ENCODE measurements around the gene INO80B.
"Not testable (repeated sequence)": the region's sequence is repeated elsewhere in the genome, so short reads cannot be mapped to it uniquely, and the experiment has no call there.

Gene INO80B

DNA sequence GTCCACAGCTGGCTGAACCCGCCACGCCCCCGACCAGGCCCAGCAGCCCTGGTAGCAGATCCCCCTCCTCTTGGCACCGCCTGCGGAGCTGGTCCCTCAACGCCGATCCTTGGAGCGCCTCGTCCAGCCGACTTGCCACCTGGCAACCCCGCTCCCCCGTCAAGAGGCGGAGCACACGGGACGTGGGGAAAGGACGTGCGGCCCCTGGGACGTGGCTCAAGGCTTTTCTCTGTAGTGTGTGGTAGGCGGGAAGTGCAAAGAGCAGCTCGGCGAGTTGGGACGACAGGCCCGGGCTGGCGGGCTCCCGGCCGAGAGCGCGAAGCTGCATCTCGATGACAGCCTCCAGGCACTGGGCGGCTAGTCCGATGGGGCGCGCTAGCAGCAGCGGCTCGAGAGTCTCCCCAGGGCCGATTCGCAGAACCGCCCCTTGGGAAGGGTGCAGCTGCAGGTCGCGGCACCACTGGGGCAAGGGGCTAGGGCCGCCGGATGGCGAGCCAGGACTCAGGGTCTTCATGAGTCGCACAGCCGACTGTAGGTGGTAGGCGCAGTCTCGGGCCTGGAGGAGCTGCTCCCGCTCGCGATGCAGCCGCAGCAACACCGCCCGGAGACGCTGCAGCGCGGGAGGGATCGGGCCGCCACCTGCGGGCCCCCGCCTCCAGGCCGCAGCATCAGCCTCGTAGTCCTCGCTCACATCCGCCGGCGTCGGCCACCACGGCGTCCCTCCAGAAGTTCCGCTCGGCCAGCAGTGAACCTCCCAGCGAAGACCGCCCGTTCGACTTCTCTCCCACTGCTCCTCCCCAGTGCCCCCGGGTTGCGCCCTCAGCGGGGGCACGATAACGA lies 27.3 kb downstream of the INO80B start:
- DNase-seq (ENCODE audit: low spot score): peak; percentile 31

DNA sequence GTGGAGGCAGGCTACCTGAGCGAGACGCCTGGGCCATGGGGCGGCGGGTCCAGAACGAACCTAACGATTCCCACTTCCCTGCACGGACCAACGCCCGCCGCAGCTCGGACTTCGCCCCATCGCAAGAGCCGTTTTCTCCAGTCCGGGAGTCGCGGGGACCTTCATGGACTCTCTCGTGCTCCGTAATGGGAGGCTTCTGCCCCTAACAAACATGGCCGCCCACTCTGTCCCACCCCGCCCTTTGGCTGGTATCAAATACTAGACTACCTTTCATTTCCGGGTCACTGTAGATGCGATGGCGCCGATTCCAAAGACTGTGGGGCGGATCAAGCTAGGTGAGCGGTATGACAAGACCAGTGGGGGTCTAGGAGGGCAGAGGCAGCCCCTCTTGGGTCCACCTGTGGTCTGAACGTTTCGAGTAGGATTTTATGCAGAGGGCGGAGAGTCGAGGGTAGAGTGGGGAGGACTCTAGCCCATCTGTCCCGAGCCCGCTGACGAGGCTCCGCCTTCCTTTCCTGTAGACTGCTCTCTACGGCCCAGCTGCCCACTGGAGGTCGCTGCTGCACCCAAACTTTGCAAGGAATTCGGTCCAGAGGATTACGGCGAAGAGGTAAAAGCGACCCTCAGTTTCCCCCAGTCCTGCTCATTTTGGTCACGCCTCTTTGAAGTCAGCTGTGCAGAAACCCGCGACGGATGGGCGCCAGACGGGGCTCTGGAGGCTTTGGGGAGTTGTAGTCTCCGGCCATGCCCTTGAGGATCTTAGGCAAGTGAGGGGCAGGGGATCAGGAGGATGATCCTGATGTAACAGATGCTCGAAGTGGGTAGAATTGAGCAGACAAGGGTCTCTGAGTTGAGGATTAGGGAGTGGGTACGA lies 28.2 kb downstream of the INO80B start, which contains the start of the genes CCDC142 and TTC31:
Gene CCDC142, minus strand, starts transcription at position 198 of the 874 bp plus-strand sequence. Its CDS starts 161 bp downstream, at position 37.
Gene TTC31, plus strand, starts transcription at position 281 of the 874 bp plus-strand sequence. Its CDS starts 15 bp downstream, at position 296.
- DNase-seq (ENCODE audit: low spot score): peak; percentile 94

DNA sequence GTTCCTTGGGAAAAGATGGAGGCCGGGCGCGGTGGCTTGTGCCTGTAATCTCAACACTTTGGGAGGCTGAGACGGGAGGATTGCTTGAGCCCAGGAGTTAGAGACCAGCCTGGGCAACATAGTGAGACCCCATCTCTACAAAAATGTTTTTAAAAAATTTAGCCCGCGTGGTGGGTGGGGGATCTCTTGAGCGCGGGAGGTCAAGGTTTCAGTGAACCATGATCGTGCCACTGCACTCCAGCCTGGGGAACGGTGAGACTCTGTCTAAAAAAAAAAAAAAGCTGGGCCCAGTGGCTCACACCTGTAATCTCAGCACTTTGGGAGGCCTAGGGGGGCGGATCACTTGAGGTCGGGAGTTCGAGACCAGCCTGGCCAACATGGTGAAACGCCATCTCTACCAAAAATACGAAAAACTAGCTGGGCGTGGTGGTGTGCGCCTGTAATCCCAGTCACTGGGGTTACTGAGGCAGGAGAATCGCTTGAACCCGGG lies 28.8 kb downstream of the INO80B start:
- DNase-seq (ENCODE audit: low spot score): not testable (repeated sequence)

DNA sequence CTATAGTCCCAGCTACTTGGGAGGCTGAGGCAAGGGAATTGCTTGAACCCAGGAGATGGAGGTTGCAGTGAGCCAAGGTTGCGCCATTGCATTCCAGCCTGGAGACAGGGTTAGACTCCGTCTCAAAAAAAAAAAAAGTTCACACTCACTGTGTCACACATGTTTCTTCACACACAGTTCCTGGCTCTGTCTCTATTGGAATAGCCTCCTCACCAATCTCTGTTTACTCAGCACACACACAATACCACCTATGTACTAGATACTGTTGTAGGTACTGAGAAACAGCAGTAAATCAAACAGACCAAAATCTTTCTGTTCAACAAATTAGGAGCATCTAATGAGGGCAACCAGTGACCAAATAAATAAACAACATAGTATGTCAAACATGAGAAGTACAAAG lies 31.3 kb downstream of the INO80B start:
- no peak for DNase-seq (ENCODE audit: low spot score)

DNA sequence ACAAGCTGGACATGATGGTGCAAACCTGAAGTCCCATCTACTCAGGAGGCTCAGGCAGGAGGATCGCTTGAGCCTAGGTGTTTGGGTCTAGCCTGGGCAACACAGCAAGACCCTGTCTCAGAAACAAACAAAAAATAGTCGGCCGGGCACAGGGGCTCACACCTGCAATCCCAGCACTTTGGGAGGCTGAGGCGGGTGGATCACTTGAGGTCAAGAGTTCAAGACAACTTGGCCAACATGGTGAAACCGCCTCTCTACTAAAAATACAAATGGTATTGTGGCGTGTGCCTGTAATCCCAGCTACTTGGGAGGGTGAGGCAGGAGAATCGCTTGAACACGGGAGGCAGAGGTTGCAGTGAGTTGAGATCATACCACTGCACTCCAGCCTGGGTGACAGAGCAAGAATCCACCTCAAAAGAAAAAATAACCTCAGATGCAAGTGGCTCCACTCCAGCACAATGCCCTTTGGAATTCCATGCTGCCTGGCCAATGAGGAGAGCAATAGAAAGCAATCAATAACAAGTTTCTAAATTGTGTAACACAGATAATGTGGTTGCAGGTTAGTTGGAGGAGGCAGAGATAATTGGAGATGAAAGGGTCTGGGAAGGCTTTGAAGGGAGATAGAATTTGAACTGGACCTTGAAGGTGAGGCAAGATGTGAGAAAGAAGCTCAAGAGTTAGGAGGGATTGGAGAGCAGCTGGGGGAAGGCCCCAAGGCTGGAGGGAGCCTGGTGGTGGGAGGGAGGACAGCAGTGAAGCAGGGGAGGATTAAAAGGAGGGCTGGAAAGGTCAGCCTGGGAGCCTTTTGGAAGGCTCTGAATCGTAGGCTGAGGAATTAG lies 34.0 kb downstream of the INO80B start:
- DNase-seq (ENCODE audit: low spot score): no peak

DNA sequence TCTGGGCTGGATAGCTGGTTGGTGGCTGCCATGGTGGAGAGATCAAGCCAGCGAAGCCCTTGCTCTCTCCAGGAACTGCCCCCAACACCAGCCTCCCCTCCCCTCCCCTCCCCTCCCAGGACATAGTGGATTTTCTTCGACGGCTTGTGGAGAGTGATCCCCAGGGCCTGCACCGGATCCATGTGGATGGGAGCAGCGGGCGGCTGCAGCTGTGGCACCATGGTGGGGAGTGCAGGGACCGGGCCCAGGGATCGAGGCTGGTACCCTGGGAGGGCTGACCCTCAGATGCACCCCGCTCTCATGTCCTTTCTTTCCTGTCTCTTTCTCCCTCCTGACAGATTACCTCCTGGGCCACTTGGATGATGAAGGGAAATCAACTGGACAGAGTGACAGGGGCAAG lies 35.0 kb downstream of the INO80B start:
- no peak for DNase-seq (ENCODE audit: low spot score)

DNA sequence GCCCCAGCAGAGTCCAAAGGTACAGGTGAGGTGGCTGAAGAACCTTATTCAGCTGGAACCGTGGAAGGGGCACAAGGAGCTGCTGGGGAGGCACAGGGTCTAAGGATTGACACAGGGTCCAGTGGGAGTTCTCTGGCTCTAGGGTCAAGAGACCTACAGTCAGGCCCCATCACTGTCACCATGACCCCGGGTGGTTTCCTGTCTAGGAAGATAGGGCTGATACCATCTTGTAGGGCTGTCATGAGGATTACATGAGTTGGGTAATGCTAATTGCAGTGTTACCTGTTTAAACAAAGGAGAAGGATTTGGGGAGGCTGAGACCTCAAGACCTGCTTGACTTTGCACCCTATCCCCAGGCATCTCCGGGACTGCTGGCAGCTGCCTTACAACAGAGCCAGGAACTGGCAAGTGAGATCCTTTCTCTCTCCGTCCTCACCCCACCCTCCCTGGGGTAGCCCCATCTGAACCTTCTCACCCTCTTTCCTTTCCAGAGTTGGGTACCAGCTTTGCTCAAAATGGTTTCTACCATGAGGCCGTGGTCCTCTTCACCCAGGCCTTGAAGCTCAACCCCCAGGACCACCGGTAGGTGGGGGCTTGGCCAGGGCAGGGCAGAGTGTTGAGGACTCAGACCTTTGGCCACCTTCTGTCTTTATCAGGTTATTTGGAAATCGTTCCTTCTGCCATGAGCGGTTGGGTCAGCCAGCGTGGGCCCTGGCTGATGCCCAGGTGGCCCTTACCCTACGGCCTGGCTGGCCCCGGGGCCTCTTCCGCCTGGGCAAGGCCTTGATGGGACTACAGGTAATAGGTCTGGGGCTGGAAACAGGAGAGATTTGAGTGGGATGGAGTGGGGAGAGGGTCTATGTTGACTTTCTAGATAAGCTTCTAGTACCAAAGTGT lies 37.0 kb downstream of the INO80B start:
- no peak for DNase-seq (ENCODE audit: low spot score)

DNA sequence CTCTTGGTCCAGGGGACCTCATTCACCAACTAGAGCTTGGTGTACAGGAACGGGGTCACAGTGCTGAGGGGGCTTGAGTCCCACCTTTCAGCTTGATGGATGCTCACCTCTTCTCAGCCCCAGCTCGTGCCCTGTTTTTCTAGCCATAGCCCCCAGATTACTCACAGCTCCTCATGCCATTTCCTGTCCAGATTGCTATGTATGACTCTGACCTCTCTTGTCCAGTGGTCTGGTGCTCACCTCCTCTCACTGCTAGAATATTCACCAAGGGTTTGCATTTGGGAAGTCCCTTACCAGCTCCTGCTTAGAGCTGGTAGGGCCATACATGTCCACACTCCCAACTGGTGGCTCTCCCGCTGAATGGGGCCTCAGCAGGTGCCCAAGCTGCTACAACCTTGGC lies 38.7 kb downstream of the INO80B start:
- no peak for DNase-seq (ENCODE audit: low spot score)

DNA sequence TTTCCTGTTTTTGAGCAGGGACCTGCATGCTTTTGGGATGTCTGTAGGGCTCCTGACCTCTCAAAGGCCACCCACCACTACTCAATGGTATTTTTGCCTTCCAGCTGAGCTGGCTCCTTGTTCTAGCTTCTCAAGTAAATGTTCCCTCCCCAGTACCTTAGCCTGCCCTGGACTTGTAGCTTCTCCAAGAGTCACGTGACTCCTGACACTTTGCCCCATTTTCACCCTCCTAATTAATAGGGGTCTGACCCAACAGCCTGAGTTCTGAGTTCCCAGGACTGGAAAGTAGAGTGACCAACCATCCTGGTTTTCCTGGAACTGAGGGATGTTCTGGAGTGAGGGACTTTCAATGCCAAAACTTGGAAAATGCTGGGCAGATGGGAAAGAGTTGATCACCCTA lies 40.6 kb downstream of the INO80B start:
- no peak for DNase-seq (ENCODE audit: low spot score)

DNA sequence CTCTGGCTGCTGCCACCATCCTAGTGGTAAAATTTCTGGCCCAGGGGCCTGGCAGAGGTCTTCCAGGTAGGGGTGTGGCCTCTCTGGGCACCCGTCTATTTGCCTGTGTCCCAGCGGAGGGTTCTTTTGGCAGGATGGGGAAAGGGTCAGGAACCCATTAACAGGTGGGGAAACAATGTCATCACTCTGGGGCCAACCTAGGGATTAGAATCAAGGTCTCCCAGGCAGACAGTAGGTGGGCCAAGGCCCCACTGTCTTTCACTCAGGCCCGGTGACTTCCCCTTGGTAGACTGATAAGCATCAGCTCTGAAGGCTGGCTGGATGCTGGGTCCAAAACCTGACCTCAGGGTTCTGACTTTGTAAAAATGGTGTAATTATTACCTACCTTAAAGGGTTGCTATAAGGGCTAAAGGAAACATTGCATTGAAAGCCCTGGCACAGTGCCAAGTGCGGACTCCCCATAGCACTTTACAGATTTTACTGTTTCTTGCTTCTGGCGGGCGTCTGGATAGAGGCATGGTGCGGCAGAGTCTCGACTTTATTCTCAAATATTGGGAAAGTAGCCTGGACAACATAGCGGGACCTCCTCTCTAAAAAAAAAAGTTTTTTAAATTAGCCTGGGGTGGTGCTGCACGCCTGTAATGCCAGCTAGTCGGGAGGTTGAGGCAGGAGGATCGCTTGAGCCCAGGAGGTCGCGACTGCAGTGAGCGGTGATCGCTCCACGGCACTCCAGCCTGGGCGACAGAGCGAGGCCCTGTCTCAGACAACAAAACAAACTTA lies 42.3 kb downstream of the INO80B start:
- DNase-seq (ENCODE audit: low spot score): no peak

DNA sequence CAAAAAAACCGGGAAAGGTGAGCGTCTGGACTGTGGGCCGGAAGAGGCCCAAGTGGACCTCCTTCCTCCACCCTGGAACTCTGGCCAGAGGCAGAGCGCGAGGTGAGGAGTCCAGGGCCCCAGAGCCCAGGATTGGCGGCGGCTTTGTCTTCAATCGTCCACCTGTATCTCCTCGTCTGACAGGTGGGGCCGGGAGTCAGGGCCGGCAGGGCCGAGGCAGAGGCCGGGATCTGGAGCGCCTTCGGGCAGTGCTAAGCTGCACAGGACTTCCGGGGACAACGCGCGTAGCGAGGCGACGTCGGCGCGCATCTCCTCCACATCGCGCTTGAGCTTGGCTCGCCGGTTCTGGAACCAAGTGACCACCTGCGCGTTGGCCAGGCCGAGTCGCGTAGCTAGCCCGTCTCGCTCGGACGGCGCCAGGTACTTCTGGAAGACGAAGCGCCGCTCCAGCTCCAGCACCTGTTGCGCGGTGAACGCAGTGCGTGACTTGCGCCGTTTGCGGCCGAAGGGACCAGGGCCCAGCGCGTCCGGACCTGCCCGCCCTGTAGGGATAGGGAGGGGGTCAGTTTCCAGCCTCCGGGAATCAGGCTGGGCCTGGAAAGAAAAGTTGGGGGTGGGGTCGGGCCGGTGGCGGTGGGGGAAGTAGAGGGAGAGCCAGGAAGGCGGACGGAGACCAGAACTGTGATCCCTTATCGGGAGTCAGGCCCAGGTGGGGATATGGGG lies 43.1 kb downstream of the INO80B start:
- DNase-seq (ENCODE audit: low spot score): no peak

DNA sequence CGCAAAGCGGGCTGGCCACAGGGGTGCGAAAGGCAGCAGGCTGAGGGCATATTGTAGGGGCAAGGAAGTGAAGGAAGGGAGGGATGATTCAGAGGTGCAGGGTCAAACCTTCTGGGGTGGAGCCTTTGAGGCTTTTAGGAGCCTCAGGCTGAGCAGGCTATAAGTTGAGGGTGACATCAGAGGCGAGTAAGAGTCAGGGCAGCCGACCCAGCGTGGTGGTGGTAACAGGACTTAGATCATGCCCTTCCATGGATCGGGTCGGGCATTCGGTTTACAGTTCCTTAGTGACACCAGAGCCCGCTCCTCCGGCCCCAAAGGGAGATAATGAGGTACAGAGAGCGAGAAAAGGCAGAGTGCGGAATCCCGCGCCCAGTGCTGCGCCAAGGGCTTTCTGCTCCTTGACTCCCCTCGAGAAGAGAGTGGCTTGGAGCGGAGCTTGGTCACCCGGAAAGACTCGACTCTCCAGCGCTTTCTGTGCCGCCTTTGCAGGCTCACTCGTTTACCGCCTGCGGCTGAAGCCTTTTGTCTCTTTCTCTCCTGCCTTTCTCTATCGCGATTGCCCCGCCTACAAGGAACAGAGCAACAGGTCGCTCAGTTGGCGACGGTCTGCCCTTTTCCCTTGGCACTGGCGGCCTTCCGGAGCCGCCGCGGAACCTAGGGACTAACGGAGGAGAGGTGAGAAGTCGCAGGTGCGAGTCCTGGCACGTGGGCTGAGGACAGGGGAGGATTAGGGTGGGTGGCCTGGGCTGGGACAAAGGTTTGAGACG lies 43.8 kb downstream of the INO80B start:
- peak; percentile 21 for DNase-seq (ENCODE audit: low spot score)

DNA sequence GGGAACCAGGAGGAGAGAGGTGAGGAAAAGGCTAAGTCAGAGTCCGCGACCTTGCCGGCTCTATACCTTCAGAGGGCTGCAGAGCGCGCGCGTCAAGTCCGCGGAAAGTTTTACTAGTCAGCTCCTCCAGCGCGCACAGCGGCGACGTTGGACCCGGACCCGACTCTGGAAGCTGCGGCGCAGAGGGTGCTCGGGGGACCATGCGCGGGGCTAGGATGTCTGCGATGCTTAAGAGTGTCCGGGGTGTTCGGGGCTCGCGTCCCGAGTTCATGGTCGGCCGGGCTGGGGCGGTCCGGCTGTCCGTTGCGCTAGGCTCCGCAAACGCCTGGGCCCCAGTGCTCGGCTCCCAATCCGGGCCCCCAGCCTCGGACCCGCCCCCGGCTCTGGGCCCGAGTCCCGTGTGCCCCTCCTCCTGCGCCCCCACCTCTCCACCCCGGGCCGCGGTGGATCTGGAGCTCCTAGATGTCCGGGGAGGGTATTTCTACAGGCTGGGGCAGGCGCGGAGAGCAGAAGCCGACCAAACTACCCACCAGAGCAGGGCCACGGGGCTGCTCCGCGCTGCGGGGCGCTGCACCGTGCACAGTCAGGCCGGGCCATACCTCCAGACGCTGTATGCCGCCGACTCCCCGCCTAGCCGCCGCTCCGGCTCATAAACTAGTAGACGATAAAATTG lies 44.5 kb downstream of the INO80B start, which contains the start of gene LBX2:
Gene LBX2, minus strand, starts transcription at position 337 of the 673 bp plus-strand sequence. Its CDS starts 66 bp downstream, at position 271.
- no peak for DNase-seq (ENCODE audit: low spot score)

DNA sequence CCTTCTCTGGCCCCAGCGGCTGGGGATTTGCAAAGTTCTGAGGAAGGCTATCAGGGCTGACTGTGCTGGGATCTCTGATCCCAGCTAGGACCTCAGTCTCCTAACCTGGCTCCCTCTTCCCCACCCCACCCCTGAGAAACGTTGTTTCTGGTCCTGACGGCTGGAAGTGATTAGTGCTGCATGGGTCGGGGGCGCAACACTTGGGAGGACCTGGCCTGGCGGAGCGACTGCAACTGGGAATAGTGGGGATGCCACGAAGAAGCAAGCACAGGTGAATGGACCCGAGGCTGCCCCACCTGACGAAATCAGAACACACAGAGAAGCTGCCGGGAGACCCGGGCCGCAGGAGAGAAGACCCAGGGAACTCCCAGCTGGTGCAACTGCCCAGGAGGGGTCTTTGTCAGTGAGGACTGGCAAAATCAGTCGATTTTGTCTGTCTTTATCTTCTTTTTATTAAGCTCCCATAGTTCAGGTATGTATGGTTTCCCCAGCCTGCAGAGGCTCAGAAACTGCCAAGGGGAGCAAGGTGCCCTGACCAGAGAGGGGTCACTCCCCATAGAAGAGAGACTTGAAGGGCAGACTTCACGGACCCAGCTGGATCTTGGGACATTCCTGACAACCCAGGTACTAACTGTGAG lies 45.2 kb downstream of the INO80B start:
- no peak for DNase-seq (ENCODE audit: low spot score)

DNA sequence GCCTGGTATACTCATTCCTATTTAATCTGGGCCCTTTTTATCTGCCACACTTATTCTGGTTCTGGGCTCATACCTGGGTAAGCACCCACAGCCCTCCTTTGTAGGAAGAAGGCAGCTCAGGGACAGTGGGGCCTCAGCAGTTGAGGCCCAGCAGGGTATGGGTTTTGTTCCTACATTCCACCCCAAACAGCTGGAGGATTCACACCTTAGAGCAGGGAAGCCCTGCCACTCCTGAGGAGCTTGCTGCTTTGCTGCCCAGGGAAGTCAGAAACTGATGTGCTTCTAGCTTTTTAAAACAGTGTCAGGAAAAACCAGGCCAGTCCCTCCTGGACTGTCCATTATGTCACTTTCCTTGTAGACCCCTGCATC lies 45.7 kb downstream of the INO80B start:
- DNase-seq (ENCODE audit: low spot score): no peak

DNA sequence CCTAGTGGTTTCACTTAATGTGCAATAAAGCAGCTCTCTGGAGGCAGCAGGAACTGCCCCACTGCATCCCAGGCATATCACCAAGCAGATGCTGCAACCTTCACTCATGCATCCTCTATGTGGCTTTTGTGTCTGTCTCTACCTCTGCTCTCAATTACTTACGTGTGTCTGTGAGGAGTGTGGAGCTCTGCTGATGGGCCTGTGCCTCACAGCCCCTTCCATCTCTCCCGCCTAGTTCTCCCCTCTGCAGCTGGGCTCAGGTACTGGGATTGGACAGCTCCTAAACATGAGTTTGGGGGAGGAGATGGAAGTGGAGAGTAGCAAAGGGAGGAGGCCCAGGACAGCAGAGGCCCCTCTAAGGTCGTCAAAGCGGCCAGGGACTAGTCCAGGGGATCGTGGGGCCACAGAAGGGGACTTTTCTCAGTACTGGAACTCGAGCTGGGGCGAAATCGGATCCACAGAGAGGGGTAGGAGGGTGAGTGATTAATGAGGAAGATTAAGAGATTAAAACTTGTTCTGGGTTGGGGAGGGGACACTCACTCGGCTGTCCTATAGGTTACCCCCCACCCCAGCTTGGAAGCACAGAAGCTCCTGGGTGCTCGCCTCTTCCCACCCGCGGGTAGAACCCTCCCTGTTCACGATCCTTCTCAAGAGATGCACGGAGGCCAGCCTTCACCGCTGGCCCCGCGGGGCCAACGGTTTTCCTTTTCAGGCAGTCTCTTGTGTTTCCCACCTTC lies 46.6 kb downstream of the INO80B start:
- DNase-seq (ENCODE audit: low spot score): no peak

Data from AG08395 (cell line).